Anterior cingulate cortex (tissue), 58 donors: Measurements from ENCODE around the gene LRRK1.
A peak's percentile ranks its signal among the peaks of the same experiment; 100 is the strongest.

Experiments
- DNase-seq, 58 donors: peaks; one replicate each; lab custom pipeline; 2025; lab: John Stamatoyannopoulos, UW

Gene LRRK1

DNA sequence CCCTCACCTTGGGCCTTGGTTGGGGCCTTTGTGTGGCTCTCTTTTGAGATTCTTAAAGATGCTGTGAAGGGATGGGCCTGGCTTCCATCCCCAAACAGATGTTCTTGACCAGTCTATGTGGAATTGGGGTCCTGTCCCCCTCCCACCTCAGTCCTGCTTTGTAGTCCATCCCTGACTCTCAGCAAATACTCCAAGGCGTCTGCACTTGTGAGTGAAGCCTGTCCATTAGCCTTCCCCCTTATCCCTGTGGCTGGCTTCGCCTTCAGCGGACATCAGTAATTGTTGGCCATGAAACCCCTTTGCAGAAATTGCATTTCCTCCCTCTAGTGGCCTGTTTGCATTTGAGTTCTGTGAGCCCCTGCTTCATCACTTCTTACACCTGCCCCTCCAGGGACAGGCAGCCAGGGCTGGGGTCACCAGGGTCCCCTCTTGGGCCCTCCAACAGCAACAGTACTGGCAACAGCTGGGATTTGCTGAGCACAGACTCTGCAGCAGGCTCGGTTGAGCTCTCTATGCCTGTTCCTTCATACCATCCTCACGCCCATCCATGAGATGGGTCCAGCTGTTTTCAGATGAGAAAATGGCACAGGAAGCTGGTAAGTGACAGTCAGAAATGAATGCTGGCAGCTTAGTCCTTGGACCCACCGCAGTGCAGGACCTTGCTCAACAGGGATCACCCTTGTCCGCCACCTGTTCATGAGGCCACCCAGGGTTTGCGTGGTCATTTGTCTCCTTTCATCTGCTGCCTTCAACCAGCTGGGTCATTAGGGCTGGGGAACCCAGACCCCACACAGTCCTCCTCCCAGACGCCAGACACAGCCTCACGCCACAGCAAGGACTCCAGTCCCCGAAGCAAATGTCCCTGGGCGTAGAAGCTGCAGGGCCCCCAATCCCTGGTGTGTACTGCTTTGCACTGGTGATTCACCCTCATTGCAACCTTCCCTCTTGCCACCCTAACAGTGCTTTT lies 8.9 kb upstream of the LRRK1 start:
- DNase-seq, result no peak

DNA sequence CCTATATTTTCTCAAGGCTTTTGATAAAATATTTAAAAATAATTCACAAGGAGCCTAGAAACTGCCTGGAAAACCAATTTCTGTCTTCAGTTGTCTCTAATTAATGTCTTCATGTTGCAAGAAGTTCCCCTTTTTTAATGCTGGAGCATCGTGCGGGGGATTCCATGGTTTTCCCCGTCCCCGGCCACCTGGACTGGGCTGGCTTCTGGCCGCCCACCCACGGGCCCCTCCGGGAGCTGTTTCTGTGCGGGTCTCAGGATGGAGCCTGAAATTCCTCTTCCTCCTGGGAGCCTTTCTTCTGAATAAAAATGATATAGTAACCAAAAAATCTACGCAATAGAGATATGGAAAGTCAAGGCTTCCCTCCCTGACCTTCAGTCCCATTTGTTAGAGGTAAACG lies 8.1 kb upstream of the LRRK1 start:
- no peak for DNase-seq

DNA sequence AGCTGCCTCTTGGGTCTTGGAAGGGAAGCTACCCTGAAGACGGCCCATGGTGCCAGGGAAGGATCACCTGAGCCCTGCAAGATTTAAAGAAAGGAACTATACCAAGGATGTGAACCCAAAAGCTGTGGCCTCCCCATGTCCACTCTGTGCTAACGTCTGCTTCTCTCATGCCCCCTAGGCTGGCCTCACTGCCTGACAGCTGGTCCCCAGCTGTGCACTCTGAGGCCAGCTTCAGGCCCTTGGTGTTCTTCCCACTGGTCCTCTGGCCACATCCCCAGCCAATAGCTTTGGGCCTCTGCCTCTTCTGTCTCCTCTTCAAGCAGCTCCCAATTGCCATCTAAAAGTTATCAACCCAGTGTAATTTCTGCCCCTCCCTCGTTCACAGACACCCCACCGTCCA lies 5.2 kb upstream of the LRRK1 start:
- no peak for DNase-seq

DNA sequence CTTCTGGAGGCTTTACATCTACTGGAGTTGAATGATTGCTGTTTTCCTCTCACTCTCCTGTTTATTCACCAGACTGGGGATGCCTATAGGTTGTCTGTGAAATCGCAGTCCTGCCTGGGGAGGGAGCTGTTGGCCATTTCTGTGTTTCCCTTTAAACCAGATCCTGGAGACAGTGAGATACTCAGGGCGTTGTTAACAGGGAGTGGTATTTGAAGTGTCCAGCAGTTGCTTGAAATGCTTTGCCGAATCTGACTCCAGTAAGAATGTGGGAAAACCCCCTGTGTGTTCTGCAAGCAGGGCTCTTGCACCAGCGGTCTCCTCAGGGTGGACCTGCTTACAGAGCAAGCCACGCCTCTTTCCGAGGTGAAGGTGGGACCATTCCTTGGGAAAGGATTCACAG lies 4.3 kb upstream of the LRRK1 start:
- DNase-seq, result no peak

DNA sequence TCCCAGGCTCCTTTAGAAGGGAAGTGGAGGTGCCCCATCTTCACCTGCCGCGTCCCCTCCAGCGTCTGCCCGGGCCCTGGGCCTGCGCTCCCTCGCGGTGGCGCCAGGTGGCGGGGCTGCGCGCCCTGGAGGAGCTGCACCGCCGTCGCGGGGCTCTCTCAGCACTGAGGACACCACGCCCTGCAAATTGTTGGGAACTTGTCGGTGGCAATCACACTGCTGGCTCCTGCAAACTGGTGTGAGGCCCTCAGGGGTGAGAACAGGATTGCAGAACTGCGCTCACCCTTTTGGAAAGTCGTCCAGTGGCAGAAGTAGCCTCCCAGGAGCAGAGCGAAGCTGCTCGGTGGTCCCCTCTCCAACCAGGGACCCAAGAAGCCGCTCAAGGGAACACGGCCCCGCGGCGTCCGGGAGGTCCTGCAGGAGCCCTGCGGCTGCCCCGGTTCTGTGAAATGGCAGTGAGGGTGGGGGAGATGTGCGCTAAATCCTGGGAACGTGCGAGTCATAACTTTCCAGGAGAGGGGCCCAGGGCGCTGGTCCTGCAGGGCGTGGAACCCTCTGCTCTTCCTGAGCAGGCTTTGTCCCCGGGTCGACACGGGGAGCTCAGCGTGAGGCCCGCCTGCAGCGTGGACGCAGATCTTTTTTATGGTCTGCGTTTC lies 995 bp upstream of the LRRK1 start:
- DNase-seq, result peak in 28 of 58 donors; percentile 12 to 63 (median 36)

DNA sequence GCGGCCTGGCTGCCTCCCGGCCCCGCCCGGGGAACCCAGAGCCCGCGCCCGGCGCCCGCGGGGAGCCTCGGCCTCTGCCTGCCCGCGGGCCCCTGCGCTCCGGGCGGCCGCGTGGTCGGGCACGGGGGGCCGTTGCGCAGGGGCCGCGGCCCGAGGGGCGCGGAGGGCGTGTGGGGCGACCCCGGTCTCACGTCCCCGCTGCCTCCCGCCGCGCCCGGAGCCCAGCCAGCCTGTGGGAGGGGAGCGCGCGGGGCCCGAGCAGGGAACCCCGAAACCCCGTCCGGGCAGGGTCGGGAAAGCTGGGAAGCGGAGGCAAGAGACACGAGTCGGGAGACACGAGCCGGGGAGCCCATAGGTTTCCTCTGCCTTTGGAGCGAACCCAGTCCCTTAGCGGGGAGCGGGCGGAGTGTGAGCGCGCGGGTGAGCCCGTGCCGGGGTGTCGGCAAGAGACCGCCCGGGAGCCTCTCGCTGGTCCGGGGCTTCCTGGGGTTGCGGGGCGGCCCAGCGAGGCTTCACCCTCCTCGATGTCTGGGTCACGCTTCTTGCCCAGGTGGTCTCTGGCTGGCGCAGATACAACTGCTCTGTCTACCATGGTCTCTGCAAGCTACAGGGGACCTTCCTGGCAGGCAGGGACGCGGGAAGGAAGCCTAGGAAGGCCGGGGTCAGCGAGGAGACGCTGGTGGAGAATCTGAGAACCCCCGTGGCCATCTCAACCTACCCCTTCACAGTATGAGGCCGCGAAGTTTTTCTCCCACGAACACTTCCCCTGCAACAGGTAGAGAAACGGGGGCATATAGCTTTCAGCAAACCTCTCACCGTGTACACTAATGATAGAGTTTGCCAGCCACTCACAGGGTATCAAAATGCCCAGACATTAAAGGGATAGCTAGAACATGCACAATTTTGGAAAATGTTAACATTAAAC lies 586 bp downstream of the LRRK1 start:
- no peak for DNase-seq

DNA sequence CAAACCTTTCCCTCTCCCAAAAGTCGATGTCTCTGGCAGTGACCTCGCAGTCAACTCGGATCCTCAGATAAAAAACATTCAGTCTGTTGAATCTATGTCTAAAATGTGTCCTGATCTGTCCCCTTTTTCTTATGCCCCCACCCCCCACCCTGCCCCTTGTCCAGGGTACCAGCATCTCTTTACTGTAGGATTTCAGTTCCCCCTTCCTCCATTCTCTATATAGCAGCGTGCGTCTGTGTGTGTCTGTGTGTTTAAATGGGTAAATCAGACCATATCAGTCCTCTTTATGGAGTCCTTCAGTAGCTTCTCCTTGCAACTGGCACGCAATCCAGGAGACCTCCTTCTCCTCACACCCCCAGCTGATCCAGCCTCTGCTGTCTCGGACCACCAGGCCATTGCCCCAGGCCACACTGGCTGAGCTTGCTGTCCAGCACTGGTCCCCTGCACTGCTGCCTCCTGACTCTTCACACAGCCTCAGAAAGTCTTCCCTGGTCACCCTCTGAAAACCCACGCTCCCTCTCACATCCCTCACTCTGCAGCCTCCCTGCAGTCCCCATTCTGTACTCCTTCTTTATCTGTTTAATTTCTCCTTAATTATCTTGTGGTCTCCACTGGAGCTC lies 1.5 kb downstream of the LRRK1 start:
- no peak for DNase-seq

DNA sequence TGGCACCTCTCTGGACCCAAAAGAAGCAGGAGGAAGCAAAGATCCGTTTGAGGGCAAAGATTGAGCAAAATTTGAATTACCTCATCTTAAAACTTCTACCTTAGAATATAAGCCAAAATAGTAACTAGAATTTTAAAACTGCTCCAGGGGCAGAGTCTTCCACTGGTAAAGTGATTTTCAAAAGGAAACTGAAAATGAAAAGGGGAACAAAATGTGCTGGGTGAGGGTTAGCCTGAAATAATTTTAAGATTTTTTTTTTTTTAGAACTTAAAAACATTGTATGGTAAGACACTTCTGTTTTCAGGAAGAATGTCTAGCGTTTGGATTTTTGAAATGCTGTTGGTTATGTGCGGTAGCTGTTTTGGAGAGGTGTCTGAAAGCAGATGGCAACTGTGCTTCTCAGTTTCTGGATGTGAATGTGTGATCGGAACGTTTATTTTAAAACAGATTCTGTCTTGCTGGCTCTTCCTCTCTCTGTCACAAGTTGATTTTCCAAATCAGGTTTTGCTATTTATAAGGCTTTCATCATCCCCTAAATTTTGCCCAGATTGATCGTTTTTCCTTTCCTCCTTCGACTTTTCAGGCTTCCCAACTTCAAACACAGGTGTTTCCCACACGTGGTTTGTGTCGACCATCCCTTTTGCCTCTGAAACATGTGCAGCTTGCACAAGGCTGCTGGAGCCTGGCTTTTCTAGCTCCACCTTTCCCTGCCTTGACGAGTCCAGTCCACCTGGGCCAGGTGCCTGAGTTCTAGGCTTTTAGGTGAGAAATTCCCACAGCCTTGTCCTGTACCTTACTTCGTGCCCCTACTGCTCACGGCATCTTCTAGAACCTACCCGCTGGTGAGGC lies 3.3 kb downstream of the LRRK1 start:
- DNase-seq, result peak in 4 of 58 donors; percentile 33 to 73 (median 58)

DNA sequence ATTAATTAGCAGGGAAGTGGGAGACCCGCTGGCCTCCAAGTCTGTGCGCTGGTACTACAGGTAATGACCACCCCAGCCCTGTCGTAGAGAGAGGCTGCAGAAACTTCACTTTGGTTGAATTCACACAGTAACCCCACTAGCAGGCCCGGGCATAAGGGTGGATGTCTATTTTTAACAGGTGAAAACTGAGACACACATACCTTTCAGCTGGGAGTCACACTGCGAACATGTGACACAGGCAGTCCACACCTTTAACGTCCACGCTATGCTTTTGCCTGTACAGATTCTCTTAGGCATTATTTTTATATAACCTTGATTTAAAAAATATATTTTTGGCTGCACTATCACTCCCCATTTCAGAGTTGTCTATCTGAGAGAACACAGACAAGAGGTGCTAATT lies 3.9 kb downstream of the LRRK1 start:
- no peak for DNase-seq

DNA sequence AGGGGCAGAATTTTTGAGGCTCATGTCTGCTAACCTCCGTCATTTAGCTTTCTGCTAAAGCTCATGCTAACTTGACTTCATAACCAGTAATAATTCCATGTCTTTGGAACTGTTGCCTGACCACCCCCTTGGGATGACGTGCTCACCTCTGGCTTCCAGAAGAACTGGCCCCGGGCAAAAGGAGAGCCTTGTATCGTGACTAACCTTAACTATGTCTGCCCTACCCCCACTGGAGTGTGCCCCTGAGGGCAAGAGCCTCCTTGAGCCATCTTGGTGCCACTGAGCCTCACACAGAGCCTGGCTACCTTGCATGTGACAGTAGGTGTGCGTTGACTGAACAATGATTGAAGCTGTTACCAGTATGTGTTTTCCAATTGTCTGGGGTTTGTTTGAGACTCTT lies 4.7 kb downstream of the LRRK1 start:
- no peak for DNase-seq

DNA sequence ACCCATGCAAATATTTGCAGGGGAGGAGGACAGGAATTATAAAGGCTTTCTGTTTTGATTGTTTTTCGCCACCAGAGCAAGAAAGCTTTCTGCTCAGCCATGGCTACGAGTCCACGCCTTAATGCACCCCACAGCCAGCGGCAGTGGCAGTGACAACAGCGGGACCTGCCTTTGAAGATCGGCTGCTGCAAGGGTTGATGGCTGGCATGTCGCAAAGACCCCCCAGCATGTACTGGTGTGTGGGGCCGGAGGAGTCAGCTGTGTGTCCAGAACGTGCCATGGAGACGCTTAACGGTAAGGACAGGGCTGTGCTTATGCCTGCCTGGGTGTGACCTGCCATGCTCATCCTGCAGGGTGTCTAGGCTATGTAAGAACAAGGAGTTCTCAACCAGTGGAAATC lies 5.3 kb downstream of the LRRK1 start:
- DNase-seq, result no peak

DNA sequence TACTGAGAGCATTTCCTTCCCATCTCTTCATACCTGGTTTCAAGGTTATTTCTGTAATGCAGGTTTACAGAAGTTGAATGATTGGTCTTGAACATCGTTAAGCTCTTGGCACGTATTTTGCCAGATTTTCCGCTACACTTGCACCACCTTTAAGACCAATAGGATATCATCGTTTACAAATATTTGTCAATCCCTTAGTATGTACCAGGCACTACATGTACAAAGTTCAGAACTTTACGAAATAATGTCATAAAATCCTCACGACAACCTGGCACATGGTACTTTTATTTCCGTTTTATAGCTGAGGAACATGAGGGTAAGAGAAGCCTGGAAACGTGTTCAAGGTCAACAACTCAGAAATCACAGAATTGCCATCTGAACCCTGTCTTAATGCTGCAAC lies 6.3 kb downstream of the LRRK1 start:
- DNase-seq, result no peak

DNA sequence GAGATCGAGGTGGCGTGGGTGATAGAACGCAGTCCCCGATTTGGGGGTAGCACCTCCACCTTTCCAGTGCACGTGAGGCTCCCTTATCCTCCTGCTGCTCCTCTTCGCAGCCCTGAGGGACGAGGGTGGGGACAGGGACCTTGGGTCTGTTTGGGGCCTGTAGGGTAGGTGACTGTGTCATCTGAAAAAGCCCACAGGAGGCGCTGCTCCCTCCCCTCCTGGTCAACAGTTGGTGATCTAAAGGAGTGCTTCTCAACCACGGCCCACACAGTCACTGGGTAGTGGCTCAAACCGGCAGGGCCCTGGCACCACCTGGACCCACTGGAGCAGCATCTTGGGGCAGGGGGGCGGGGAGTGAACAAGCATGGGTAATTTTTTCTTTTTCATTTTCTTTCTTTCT lies 7.1 kb downstream of the LRRK1 start:
- no peak for DNase-seq

DNA sequence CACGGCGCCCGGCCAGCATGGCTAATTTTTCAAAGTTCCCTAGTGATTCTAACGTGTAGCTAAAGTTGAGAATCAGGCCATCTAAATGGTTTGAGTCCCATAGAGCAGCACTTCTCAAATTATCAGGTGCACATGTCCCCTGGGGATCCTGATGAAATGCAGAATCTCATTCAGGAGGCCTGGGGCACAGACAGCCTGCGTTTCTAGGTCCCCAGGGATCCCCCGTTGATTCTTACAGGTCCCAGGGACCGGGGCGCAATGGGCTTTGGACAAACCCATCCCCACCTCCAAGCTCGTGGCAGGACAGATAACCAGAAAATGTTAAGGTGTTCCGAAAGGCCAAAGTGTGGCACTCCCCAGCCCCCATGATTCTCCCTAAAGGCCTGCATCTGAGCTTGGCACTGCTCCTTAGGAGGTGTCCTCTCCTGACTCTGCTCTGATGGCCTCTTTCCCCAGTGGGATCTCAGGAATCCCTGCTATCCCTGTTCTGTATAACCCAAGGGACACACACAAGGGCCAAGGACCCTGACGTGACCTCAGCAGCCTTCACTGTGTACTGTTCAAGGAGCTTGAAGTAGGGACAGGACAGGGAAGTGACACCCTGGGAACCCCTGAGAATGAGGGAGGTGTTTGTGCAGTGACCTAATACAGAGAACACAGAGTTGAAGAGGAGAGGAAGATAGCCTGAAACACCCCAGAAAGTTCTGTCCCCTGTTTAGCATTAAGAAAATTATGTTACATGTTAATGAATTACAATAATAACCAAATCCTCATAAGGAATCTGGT lies 8.0 kb downstream of the LRRK1 start:
- DNase-seq, result no peak

DNA sequence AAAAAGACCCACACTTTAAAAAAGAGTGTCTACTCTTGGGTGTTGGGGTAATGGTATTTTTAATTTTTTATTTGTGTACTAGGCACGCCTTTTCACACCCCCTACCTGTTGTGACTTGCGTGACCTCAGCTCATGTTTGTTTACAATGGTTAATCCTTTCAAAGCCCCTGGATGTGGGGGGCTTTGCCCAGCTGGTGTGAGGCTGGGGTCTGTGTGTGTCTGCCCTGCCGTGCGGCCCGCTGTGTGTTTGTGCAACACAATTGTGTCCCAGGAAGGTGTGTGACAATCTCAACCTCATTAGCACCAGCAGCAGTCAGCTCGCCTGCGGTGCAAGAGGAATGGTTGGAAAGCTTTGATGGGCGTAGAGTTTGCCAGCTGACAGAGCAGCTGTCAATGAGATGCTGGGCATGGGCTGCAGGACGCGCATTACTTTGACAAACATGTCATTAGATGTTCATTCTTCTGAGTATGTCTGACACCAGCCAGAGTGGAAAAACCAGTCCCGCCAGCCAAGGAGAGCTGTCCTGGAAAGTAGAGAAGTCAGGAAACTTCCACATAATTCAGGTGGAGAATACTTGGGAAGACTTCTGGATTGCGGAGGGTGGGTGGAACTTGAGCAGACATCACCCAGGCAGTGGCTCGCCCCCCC lies 9.6 kb downstream of the LRRK1 start:
- no peak for DNase-seq

DNA sequence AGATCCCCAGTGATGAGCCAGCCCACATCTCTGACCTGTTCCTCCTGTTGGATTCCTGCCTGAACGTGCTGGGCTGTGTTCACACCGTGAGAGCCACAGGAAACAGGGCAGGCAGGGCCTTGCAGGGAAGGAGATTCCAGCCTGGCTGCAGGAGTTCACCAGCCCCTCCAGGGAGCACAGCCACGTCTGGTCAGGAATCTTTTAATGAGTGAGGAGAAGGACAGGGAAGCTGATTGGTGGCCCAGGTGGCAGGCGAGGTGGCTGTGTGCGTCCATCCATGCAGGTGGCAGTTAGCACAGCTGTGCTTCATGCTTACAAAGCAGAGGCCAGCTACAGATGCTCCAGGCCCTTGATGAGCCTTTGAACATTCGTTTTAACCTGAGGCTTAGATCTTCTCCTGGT lies 10.5 kb downstream of the LRRK1 start:
- no peak for DNase-seq

DNA sequence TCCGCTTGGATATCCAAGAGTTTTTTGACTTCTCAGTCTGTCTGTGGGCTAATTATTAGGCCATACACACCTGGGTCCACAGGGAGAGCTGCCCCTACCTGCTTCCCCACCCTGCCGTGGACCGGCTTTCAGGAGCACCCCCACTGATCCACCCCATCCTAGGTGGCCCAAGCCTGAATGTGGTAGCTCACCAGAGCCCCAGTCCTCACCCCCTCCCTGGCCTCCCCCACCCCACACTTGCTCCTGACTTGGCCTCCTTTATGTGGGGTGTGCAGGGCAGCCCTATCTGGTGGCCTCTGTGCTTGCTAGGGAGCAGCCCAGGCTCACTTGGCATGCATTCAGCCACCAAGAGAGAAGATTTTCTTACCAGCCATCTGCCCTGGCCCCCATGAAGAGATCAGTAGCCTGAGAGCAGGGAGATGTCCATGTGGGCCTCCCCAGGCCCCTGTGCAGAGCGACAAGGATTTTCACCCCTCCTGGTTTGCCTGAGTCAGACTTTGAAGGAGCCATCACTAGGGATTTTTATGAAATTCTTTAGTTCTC lies 11.2 kb downstream of the LRRK1 start:
- no peak for DNase-seq
